SU-DHL-6 (cell line): ENCODE results near the gene RRP15.

Source experiments
- EZH2phosphoT487 ChIP-seq: fragments of 200-600 bp; sonication (generic), shearing (Covaris generic); conservative IDR thresholded peaks from 2 replicates; pipeline ENCODE4 v1.6.1; 2018; ENCODE audit warnings: mild to moderate bottlenecking, antibody characterized with exemption, low read length, moderate library complexity, mixed read lengths
- TF ChIP-seq, protein P1 (sequence below): fragments of 200-600 bp; sonication (generic); IDR thresholded peaks from one replicate; pipeline ENCODE4 v1.5.1; 2017; ENCODE audit warnings: antibody characterized with exemption, mild to moderate bottlenecking, low read length, moderate library complexity; ENCODE audit not compliant: insufficient read depth, poor library complexity, severe bottlenecking

DNA sequence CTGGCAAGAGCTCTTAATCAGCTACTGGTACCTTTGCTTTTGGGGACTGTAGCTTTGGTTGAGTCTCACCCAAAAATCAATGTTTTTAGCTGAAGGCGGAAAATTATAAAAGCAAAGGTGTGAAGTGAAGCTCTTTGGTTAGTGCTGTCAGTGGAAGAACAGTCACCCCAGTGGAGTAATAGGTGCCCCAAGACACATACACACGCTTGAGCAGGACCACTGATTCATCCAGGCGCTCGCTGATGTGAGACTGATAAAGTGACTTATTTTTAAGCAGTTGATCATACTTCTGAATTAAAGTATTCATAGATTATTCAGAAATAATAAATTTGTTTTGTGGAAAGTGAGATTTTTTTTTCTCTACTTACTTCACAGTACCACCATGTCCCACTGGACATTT is 97.2 kb downstream of the RRP15 start:
- TF ChIP-seq, protein P1, sequence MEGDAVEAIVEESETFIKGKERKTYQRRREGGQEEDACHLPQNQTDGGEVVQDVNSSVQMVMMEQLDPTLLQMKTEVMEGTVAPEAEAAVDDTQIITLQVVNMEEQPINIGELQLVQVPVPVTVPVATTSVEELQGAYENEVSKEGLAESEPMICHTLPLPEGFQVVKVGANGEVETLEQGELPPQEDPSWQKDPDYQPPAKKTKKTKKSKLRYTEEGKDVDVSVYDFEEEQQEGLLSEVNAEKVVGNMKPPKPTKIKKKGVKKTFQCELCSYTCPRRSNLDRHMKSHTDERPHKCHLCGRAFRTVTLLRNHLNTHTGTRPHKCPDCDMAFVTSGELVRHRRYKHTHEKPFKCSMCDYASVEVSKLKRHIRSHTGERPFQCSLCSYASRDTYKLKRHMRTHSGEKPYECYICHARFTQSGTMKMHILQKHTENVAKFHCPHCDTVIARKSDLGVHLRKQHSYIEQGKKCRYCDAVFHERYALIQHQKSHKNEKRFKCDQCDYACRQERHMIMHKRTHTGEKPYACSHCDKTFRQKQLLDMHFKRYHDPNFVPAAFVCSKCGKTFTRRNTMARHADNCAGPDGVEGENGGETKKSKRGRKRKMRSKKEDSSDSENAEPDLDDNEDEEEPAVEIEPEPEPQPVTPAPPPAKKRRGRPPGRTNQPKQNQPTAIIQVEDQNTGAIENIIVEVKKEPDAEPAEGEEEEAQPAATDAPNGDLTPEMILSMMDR = no peak
- TF ChIP-seq EZH2phosphoT487 = no peak
